NCI-H345 treated with DMSO at 0.1 percent for 48 hours (cell line): ENCODE results near the gene GALM.

Experiments
- DNase-seq: peaks from one replicate; lab custom pipeline; 2025; ENCODE audit not compliant: unreplicated experiment; lab: John Stamatoyannopoulos, UW

The GALM gene

DNA sequence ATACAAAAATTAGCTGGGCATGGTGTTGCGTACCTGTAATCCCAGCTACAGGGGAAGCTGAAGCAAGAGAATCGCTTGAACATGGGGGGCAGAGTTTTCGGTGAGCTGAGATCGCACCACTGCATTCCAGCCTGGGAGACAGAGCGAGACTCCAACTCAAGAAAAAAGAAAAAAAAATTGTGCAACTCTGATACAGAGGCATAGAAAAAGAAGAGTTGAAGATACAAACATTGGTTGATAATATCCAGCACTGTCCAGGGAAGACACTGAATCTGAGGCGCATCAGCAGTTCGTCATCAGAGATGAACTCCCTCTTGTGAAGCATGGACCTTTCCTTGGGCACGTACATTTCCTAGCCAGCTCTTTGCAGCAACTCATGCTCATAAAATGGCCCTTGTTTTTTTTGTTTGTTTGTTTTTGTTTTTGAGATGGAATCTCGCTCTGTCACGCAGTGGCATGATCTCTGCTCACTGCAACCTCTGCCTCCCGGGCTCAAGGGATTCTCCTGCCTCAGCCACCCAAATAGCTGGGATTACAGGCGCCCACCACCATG lies 16.7 kb upstream of the GALM start:
- no peak for DNase-seq

GRCh38 chr2:38650012-38650411 lies 15.9 kb upstream of the GALM start:
- DNase-seq, result no peak

DNA sequence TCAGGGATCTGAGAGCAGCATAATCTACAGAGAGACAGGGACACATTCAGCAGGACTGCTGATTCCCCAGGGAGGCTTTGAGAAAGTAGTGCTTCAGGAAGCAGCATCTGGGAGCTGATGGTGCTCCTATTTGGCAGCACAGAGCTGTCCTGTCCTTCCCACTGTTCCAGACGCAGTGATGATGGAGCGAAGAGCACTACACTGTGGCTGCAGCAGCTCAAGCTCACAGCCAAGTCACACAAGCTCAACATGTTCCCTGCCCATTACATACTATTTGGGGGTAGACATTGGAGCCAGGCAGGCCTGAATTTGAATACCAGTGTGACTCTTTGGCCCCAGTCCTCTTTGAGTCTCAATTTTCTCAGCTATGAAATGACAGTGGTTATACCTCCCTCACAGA lies 15.2 kb upstream of the GALM start:
- DNase-seq, result no peak

GRCh38 chr2:38652431-38653273 lies 13.3 kb upstream of the GALM start:
- no peak for DNase-seq

DNA sequence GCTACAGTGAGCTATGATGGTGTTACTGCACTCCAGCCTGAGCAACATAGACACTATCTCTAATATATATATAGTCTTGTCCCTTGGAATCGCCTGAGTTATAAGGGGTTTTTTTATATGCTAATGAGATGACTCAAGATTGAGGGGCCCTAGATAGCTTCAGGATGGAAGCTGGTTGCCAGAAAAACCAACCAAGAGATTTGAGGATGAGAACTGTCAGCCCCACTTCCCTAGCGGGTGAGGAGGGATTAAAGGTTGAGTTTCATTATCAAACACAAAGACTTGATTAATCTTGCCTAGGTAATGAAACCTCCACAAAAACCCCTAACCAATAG lies 12.6 kb upstream of the GALM start:
- DNase-seq, result no peak

GRCh38 chr2:38653715-38654527 lies 12.0 kb upstream of the GALM start:
- DNase-seq, result no peak

DNA sequence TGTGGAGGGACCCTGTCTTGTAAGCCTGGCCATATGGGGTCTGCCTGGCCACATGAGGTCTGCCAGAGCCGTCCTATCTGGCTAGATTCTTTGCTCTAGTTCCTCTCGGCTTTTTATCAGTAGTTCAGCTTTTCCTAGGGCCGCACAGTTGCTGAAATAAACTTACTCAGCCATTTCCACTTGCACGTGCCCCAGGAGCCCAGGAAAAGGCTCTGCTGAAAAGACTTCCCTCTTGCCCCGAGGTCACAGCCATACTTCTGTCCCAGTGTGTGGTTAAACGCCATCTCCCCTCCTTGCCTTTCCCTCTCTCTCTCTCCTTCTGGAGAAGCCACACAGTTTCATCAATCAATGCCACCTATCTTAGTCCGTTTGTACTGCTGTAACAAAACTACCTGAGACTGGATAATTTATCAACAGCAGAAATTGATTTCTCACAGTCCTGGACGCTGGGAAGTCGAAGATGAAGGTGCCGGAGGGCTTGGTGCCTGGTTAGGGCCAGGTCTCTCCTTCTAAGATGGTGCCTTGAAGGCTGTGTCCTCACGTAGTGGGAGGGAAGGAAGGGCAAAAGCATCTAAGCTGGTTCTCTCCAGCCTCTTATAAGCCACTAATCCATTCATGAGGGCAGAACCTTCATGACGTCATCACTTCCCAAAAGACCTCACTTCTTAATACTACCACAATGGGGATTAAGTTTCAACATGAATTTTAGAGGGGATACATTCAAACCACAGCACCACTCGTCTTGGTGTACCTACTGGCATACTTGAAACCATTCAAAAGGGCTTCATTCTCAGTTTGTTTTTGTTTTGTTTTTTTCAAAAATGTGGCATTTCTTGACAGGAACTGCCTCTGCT lies 11.2 kb upstream of the GALM start:
- no peak for DNase-seq

GRCh38 chr2:38655441-38655840 lies 10.5 kb upstream of the GALM start:
- no peak for DNase-seq

DNA sequence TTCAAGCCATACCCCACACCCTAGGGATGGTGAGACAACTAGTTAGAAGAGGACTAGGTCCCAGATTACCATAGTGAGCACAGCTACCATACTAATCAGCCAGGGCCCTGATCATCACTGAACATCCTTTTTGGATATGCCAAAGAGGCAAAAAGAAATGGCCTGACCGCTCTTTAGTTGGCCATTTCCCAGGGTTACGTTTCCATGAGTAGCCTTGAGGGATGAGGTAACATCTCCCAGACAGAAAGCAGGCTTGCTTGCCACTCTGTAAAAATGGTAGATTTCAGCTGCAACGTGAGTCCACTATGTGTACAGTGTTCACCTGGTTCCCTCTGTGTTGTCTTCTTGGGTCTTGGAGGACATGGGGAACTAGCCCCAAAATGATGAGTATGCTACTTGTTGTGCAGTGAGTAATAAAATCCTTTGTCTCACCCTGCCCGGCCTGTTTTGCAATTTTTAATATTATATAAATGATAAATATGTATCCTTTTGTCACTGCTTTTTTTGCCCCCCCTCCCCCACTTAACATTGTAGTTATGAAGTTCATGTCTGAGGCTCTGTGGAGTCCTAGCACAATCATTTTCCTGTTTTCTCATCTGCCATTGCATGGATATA lies 8.9 kb upstream of the GALM start:
- no peak for DNase-seq

GRCh38 chr2:38658613-38659012 lies 7.3 kb upstream of the GALM start:
- no peak for DNase-seq

DNA sequence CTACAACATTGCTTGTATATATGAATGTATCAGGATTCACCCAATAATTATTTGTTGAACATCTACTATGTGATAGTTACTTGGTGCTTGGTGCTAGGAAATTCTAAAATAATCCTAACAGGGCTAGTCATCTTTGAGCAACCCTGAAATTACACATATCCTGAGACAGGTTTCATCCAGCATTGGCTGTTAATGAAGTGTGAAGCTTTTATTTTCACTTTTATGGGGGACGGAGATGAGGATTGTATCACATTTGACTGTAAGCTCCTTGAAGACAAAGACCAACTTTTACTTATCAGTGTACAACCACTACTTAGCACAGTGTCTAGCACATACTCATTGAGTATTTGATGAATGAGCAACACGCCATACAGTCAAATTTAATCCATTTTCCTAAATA lies 6.8 kb upstream of the GALM start:
- DNase-seq, result no peak

DNA sequence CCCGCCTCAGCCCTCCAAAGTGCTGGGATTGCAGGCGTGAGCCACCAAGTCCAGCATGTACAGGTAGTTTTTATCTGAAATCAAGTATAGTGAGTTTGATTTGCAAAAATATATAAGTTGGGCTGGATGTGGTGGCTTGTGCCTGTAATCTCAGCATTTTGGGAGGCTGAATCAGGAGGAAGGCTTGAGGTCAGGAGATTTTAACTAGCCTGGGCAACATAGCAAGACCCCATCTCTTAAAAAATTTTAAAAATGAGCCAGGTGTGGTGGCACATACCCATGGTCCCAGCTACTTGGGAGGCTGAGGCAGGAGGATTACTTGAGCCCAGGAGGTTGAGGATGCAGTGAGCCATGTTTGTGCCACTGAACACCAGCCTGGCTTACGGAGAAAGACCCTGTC lies 5.6 kb upstream of the GALM start:
- no peak for DNase-seq

DNA sequence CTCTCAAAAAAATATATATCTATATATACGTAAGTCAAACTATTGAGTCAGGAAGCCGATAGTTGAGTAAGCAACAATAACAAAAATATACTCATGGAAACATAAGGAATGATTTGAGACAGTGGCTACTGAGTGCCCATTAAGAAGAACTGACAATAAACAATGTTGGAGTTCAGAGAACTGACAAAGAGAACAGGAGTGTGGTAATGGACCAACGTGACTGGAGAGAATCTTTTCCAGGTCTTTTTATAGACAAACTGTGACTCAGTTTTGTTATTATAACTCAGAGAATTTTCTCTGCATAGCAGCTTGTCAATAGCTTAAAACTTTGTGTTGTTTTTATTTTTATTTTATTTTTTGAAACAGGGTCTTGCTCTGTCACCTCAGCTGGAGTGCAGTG lies 4.6 kb upstream of the GALM start:
- DNase-seq, result no peak

DNA sequence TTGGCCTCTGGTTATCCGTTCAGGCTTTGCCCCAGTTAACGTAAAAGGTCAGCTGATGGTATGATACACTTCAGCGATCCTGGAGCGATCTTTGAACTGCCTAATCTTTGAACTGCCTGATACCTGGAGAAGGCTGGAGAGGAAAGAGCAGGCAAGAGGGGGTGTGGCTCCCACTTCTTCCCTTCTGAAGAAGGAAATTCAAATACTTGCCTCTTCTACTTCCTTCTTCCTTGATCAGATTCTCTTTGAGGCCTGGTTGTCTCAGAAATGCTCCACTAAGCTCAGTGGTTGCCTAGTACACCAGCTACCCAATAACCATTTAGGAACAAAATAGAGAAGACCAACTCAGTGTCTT lies 619 bp downstream of the GALM start:
- DNase-seq, result no peak

GRCh38 chr2:38668092-38668491 lies 2.2 kb downstream of the GALM start:
- no peak for DNase-seq

DNA sequence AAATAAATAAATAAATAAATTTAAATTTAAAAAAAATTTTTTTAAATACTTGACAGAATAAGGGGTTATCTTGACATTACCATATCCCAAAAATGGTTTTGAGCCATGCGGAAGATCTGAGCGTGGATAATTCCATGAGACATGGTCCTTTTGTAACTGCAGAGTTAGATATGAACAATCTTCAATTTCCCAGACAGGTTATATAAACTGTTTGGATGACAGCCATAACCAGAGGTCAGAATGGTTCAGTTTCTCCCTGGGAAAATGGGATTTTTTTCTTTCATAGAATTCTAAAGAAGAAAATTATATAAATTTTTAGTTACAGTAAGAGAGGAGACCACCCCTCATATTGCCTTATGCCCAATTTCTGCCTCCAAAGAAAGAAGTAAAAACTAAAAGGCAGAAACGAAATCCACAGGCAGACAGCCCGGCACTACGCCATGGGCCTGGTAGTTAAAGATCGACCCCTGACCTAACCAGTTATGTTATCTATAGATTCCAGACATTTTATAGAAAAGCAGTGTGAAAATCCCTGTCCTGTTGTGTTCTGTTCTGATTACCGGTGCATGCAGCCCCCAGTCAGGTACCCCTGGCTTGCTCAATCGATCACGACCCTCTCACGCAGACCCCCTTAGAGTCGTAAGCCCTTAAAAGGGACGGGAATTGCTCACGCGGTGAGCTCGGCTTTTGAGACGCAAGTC lies 3.0 kb downstream of the GALM start:
- no peak for DNase-seq

DNA sequence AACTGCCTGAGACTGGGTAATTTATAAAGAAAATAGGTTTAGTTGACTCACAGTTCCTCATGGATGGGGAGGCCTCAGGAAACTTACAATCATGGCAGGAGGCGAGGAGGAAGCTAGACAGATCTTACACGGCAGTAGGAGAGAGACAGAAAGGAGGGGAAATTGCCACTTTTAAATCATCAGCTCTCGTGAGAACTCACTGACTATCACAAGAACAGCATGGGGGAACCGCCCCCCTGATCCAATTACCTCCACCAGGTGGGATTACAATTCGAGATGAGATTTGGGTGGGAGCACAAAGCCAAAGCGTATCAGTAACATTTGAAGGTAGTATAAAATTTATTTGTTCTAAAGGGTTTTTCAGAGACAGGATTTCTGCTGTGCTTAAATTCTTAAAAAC lies 5.4 kb downstream of the GALM start:
- DNase-seq, result no peak

GRCh38 chr2:38671946-38672345 lies 6.0 kb downstream of the GALM start:
- DNase-seq, result no peak

GRCh38 chr2:38672445-38673391 lies 6.8 kb downstream of the GALM start:
- no peak for DNase-seq
